Measurements from ENCODE around the gene SAMD3. TPM values are rescaled to one million over a fixed set of nuclear protein-coding genes. Genes with fewer than 3 reads are reported as not detected.

SAMD3 gene
- total RNA-seq, 1 donor from 2014 or later, result 0.45 TPM

DNA sequence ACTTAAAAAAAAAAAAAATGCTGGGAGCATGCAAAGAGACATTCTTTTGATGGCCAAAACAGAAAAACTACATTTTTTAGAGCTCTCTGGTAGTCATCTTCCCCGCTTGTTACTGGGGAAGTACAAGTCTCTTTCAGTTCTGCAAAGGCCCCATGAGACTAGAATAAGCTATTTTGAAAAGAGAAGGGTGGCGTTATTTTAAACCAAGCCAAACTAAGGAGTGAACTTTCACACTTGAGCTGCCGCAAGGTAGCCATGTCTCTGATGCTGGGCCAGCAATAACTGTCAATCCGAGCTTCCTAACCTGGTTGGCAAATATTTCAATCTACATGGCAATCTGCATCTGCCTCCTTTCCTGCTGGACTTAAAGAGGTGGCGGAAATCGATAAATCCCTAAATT lies 107.7 kb downstream of the SAMD3 start:
- Mint-ChIP-seq H3K27ac (ENCODE audit: unreplicated experiment) (no peak overlapping the region), H3K36me3 (ENCODE audit: low read depth, unreplicated experiment) (peaks cover 2% of the 10 kb centered on the region), H3K27me3 (ENCODE audit: low read depth, unreplicated experiment) (no peaks in the 10 kb centered on the region), H3K4me1 (ENCODE audit: low read depth, unreplicated experiment) (no peaks in the 10 kb centered on the region), H3K4me3 (ENCODE audit: unreplicated experiment) (no peak overlapping the region), H3K9me3 (ENCODE audit: unreplicated experiment) (no peaks in the 10 kb centered on the region)
- DNase-seq (ENCODE audit: low read depth) (no peak), FAIRE-seq (no peak)
- no peak for TF ChIP-seq EZH2 (IDR thresholded peaks at IDR 0.05; ENCODE audit: insufficient read depth, low read length)
- TF ChIP-seq, protein P1, sequence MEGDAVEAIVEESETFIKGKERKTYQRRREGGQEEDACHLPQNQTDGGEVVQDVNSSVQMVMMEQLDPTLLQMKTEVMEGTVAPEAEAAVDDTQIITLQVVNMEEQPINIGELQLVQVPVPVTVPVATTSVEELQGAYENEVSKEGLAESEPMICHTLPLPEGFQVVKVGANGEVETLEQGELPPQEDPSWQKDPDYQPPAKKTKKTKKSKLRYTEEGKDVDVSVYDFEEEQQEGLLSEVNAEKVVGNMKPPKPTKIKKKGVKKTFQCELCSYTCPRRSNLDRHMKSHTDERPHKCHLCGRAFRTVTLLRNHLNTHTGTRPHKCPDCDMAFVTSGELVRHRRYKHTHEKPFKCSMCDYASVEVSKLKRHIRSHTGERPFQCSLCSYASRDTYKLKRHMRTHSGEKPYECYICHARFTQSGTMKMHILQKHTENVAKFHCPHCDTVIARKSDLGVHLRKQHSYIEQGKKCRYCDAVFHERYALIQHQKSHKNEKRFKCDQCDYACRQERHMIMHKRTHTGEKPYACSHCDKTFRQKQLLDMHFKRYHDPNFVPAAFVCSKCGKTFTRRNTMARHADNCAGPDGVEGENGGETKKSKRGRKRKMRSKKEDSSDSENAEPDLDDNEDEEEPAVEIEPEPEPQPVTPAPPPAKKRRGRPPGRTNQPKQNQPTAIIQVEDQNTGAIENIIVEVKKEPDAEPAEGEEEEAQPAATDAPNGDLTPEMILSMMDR (IDR thresholded peaks at IDR 0.05; ENCODE audit: insufficient read depth, low read depth, low read length), result no peak
- Histone ChIP-seq H3K36me3 (ENCODE audit: insufficient read depth, low read length) (peaks cover 2% of the 10 kb centered on the region), H3K4me2 (ENCODE audit: low read length) (no peak overlapping the region), H3K9ac (ENCODE audit: low read length) (no peak overlapping the region), H3K9me3 (ENCODE audit: insufficient read depth, low read depth, low read length) (no peaks in the 10 kb centered on the region), H3K27me3 (ENCODE audit: insufficient read depth, low read length) (no peaks in the 10 kb centered on the region), H3K79me2 (ENCODE audit: insufficient read depth, low read length) (peaks cover 2% of the 10 kb centered on the region), H3K4me1 (ENCODE audit: insufficient read depth, low read length) (no peaks in the 10 kb centered on the region), H2AFZ (ENCODE audit: low read depth, low read length) (no peak overlapping the region), H4K20me1 (ENCODE audit: insufficient read depth, low read length) (peaks cover 10% of the 10 kb centered on the region), H3K4me3 (ENCODE audit: insufficient read depth, low read depth, low read length) (no peak overlapping the region), H3K27ac (ENCODE audit: low read depth, low read length) (no peak overlapping the region)

DNA sequence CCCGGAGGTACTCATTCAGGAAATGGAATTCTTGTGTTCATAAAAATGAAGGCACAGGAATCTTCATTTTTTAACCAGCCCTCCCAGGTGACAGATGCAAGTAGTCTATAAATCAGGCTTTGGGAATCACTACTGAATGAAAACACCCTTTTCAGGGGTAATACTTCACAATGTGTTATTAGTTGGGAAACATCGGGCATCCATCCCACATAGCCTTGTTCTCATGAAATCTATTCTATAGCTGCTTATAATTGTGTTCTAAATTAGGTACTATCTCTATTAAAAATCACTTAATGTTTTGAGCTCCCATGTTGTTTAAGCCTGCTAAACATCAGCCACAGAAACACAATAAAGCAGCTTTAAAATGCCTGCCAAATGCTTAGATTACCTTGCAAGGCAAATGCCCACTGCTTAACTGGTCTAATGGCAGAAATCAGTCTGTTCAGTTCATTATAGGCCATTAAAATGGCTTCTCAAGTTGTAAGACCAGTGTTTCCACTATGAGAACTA lies 109.5 kb downstream of the SAMD3 start:
- peaks cover 2% of the 10 kb centered on the region for H3K36me3 ChIP-seq (ENCODE audit: insufficient read depth, low read length)
- DNase-seq (ENCODE audit: low read depth), result no peak
- no peak overlapping the region for H3K4me2 ChIP-seq (ENCODE audit: low read length)
- no peak overlapping the region for H3K4me3 ChIP-seq (ENCODE audit: insufficient read depth, low read depth, low read length)
- TF ChIP-seq, protein P1 (IDR thresholded peaks at IDR 0.05; ENCODE audit: insufficient read depth, low read depth, low read length), result no peak
- no peak for TF ChIP-seq EZH2 (IDR thresholded peaks at IDR 0.05; ENCODE audit: insufficient read depth, low read length)
- Mint-ChIP-seq H3K9me3 (ENCODE audit: unreplicated experiment) (peaks cover 4% of the 10 kb centered on the region), H3K27ac (ENCODE audit: unreplicated experiment) (no peak overlapping the region), H3K27me3 (ENCODE audit: low read depth, unreplicated experiment) (no peaks in the 10 kb centered on the region), H3K4me1 (ENCODE audit: low read depth, unreplicated experiment) (no peaks in the 10 kb centered on the region), H3K4me3 (ENCODE audit: unreplicated experiment) (no peak overlapping the region), H3K36me3 (ENCODE audit: low read depth, unreplicated experiment) (peaks cover 12% of the 10 kb centered on the region)
- no peak for FAIRE-seq
- H3K9me3 ChIP-seq (ENCODE audit: insufficient read depth, low read depth, low read length), result no peaks in the 10 kb centered on the region
- peaks cover 10% of the 10 kb centered on the region for H4K20me1 ChIP-seq (ENCODE audit: insufficient read depth, low read length)
- H3K9ac ChIP-seq (ENCODE audit: low read length), result no peak overlapping the region
- H2AFZ ChIP-seq (ENCODE audit: low read depth, low read length), result no peak overlapping the region
- H3K4me1 ChIP-seq (ENCODE audit: insufficient read depth, low read length), result no peaks in the 10 kb centered on the region
- H3K79me2 ChIP-seq (ENCODE audit: insufficient read depth, low read length), result peaks cover 2% of the 10 kb centered on the region
- no peak overlapping the region for H3K27ac ChIP-seq (ENCODE audit: low read depth, low read length)
- no peaks in the 10 kb centered on the region for H3K27me3 ChIP-seq (ENCODE audit: insufficient read depth, low read length)

DNA sequence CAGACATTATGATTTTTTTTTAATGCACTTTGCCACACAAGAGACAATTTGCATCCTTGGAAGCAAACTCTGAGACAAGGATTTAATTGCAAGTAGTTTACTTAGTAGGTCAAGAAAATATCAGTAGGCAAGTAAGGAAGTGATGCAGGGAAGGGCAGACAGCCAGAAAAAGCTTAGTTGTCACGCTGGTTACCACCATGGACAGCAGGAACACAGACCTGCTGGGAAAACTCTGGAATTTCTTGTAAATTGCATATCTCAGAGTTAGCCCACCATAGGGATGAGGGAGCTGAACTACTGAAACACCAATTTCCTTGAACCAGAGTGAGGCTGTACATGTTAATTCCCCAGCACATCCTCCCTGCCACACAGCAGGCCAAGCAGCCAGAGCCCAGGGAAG lies 111.7 kb downstream of the SAMD3 start:
- peaks cover 12% of the 10 kb centered on the region for H3K36me3 Mint-ChIP-seq (ENCODE audit: low read depth, unreplicated experiment)
- H4K20me1 ChIP-seq (ENCODE audit: insufficient read depth, low read length), result peaks cover 10% of the 10 kb centered on the region
- no peaks in the 10 kb centered on the region for H3K27me3 ChIP-seq (ENCODE audit: insufficient read depth, low read length)
- peaks cover 2% of the 10 kb centered on the region for H3K79me2 ChIP-seq (ENCODE audit: insufficient read depth, low read length)
- no peak overlapping the region for H2AFZ ChIP-seq (ENCODE audit: low read depth, low read length)
- H3K4me3 ChIP-seq (ENCODE audit: insufficient read depth, low read depth, low read length), result no peak overlapping the region
- H3K36me3 ChIP-seq (ENCODE audit: insufficient read depth, low read length), result peaks cover 2% of the 10 kb centered on the region
- DNase-seq (ENCODE audit: low read depth) (no peak), FAIRE-seq (no peak)
- H3K4me2 ChIP-seq (ENCODE audit: low read length), result no peak overlapping the region
- H3K27ac Mint-ChIP-seq (ENCODE audit: unreplicated experiment), result no peak overlapping the region
- no peaks in the 10 kb centered on the region for H3K4me1 ChIP-seq (ENCODE audit: insufficient read depth, low read length)
- H3K9ac ChIP-seq (ENCODE audit: low read length), result no peak overlapping the region
- TF ChIP-seq, protein P1 (IDR thresholded peaks at IDR 0.05; ENCODE audit: insufficient read depth, low read depth, low read length), result no peak
- TF ChIP-seq EZH2 (IDR thresholded peaks at IDR 0.05; ENCODE audit: insufficient read depth, low read length), result no peak
- H3K27ac ChIP-seq (ENCODE audit: low read depth, low read length), result no peak overlapping the region
- peaks cover 4% of the 10 kb centered on the region for H3K9me3 Mint-ChIP-seq (ENCODE audit: unreplicated experiment)
- no peaks in the 10 kb centered on the region for H3K27me3 Mint-ChIP-seq (ENCODE audit: low read depth, unreplicated experiment)
- H3K4me1 Mint-ChIP-seq (ENCODE audit: low read depth, unreplicated experiment), result no peaks in the 10 kb centered on the region
- H3K4me3 Mint-ChIP-seq (ENCODE audit: unreplicated experiment), result no peak overlapping the region
- no peaks in the 10 kb centered on the region for H3K9me3 ChIP-seq (ENCODE audit: insufficient read depth, low read depth, low read length)
